HepG2 (cell line): ENCODE results near the gene PEPD. TPM values are rescaled to one million over a fixed set of nuclear protein-coding genes. Genes with fewer than 3 reads are reported as not detected.

ENCODE experiments used
- ARID4A ChIP-seq: sonication (generic); formaldehyde crosslinking; IDR thresholded peaks from 2 replicates; pipeline ENCODE4 v1.5.0; 2020; ENCODE audit warnings: mild to moderate bottlenecking, missing genetic modification reagents, borderline replicate concordance
- CBX2 ChIP-seq, 2 experiments: fragments of 200-600 bp in 1 of 2; sonication (generic); formaldehyde crosslinking in 1 of 2; IDR thresholded peaks; 2 replicates each; pipeline versions ENCODE4 v1.7.0 to v1.8.1; 2018 to 2022; ENCODE audit warnings: low read depth in 2 of 2, low read length in 1 of 2, mild to moderate bottlenecking in 1 of 2, missing genetic modification reagents in 1 of 2
- GRHL1 ChIP-seq: sonication (generic); formaldehyde crosslinking; conservative IDR thresholded peaks from 2 replicates; pipeline ENCODE4 v1.8.0; 2022; ENCODE audit warnings: missing genetic modification reagents
- MTA1 ChIP-seq: sonication (generic); formaldehyde crosslinking; IDR thresholded peaks from 2 replicates; pipeline ENCODE4 v1.4.0; 2020; ENCODE audit warnings: missing genetic modification reagents, mild to moderate bottlenecking, borderline replicate concordance
- NRL ChIP-seq: sonication (generic); formaldehyde crosslinking; IDR thresholded peaks from 2 replicates; pipeline ENCODE4 v1.5.0; 2020; ENCODE audit warnings: missing genetic modification reagents, mild to moderate bottlenecking, moderate library complexity, borderline replicate concordance
- RAD21 ChIP-seq: fragments of 450-650 bp; formaldehyde crosslinking; IDR thresholded peaks from 2 replicates; pipeline ENCODE4 v1.5.0; 2020; ENCODE audit warnings: mild to moderate bottlenecking
- RFX3 ChIP-seq: IDR thresholded peaks from 2 replicates; pipeline ENCODE4 v1.6.1; 2016; ENCODE audit warnings: missing biosample characterization, missing genetic modification reagents
- SALL2 ChIP-seq: sonication (generic); formaldehyde crosslinking; IDR thresholded peaks from 2 replicates; pipeline ENCODE4 v1.8.1; 2023; ENCODE audit warnings: mild to moderate bottlenecking, missing genetic modification reagents, inconsistent platforms
- SRF ChIP-seq: IDR thresholded peaks from 2 replicates; pipeline ENCODE4 v1.6.1; 2011; ENCODE audit warnings: mild to moderate bottlenecking, low read depth, low read length, moderate library complexity
- XBP1 ChIP-seq: sonication (generic); formaldehyde crosslinking; IDR thresholded peaks from 2 replicates; pipeline ENCODE4 v1.5.0; 2020; ENCODE audit warnings: missing genetic modification reagents
- ZNF234 ChIP-seq: sonication (generic); formaldehyde crosslinking; conservative IDR thresholded peaks from 2 replicates; pipeline ENCODE4 v1.5.1; 2020; ENCODE audit warnings: mild to moderate bottlenecking, missing genetic modification reagents
- ZNF24 ChIP-seq: fragments of 450-650 bp; IDR thresholded peaks from 2 replicates; pipeline ENCODE4 v1.6.1; 2017; ENCODE audit warnings: antibody characterized with exemption, mild to moderate bottlenecking
- ZNF253 ChIP-seq: sonication (generic); formaldehyde crosslinking; IDR thresholded peaks from 2 replicates; pipeline ENCODE4 v1.8.0; 2022; ENCODE audit warnings: mild to moderate bottlenecking, missing genetic modification reagents, borderline replicate concordance
- ZNF260 ChIP-seq: sonication (generic); formaldehyde crosslinking; IDR thresholded peaks from 2 replicates; pipeline ENCODE4 v1.4.0; 2020; ENCODE audit warnings: missing genetic modification reagents, low read depth, mild to moderate bottlenecking, borderline replicate concordance
- ZNF382 ChIP-seq: sonication (generic); formaldehyde crosslinking; IDR thresholded peaks from 2 replicates; pipeline ENCODE4 v1.5.0; 2020; ENCODE audit warnings: missing genetic modification reagents, mild to moderate bottlenecking, borderline replicate concordance
- ZSCAN9 ChIP-seq: IDR thresholded peaks from 2 replicates; pipeline ENCODE4 v1.6.1; 2016; ENCODE audit warnings: borderline replicate concordance
- polyA plus RNA-seq, 8 experiments: library from polyadenylated mRNA; depleted of rRNA in 3 of 8; stranded (reverse) in 7 of 8; unstranded in 1 of 8; fragments of >200 nt; fragmentation: Illumina TruSeq in 4 of 8; extraction: Trizol in 4 of 8; gene quantifications; 2 replicates each; pipeline versions ENCODE4 v1.2.1 to v1.2.3, GENCODE V29; 2011 to 2016; ENCODE audit warnings: low read depth in 4 of 8, missing spikeins in 1 of 8, mixed read lengths in 1 of 8; ENCODE audit not compliant: insufficient read depth in 1 of 8
- total RNA-seq, 5 experiments: library from RNA; depleted of rRNA; stranded (reverse); fragments of >200 nt; fragmentation: Illumina TruSeq; extraction: Trizol; gene quantifications; 2 replicates each; pipeline ENCODE4 v1.2.3, GENCODE V29; 2016; ENCODE audit warnings: low read depth in 1 of 5
- TF ChIP-seq, protein P1 (sequence below): sonication (generic); formaldehyde crosslinking; IDR thresholded peaks from 2 replicates; pipeline ENCODE4 v1.8.1; 2023; ENCODE audit warnings: mild to moderate bottlenecking, missing genetic modification reagents
- TF ChIP-seq, protein P2 (sequence below): sonication (generic); formaldehyde crosslinking; IDR thresholded peaks from 2 replicates; pipeline ENCODE4 v1.9.0; 2022; ENCODE audit warnings: low read depth, missing genetic modification reagents

The PEPD gene
- total and polyA plus RNA-seq, 2 of the 13 experiments (the other 11 are each of a cell fraction or from before 2014, with no cell fraction given) = 60.7 to 75.1 TPM

GRCh38 chr19:33394006-33394722 lies 127.4 kb downstream of the PEPD start (continued):
- TF ChIP-seq, protein P1, sequence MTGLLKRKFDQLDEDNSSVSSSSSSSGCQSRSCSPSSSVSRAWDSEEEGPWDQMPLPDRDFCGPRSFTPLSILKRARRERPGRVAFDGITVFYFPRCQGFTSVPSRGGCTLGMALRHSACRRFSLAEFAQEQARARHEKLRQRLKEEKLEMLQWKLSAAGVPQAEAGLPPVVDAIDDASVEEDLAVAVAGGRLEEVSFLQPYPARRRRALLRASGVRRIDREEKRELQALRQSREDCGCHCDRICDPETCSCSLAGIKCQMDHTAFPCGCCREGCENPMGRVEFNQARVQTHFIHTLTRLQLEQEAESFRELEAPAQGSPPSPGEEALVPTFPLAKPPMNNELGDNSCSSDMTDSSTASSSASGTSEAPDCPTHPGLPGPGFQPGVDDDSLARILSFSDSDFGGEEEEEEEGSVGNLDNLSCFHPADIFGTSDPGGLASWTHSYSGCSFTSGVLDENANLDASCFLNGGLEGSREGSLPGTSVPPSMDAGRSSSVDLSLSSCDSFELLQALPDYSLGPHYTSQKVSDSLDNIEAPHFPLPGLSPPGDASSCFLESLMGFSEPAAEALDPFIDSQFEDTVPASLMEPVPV (CRISPR knock-in tag) = no peak
- TF ChIP-seq, protein P2, sequence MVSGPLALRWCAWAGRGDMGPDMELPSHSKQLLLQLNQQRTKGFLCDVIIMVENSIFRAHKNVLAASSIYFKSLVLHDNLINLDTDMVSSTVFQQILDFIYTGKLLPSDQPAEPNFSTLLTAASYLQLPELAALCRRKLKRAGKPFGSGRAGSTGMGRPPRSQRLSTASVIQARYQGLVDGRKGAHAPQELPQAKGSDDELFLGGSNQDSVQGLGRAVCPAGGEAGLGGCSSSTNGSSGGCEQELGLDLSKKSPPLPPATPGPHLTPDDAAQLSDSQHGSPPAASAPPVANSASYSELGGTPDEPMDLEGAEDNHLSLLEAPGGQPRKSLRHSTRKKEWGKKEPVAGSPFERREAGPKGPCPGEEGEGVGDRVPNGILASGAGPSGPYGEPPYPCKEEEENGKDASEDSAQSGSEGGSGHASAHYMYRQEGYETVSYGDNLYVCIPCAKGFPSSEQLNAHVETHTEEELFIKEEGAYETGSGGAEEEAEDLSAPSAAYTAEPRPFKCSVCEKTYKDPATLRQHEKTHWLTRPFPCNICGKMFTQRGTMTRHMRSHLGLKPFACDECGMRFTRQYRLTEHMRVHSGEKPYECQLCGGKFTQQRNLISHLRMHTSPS (CRISPR knock-in tag) = peak; percentile 96
- TF ChIP-seq GRHL1 (CRISPR knock-in tag) (no peak), RAD21 (peak; percentile 45; the same call in 1 of the 2 replicates), ZSCAN9 (CRISPR knock-in tag) (no peak), SRF (no peak), ARID4A (peak; percentile 36; the same call in 1 of the 2 replicates), ZNF253 (no peak), ZNF382 (CRISPR knock-in tag) (no peak), RFX3 (no peak), MTA1 (CRISPR knock-in tag) (no peak), ZNF234 (CRISPR knock-in tag) (no peak), XBP1 (no peak), SALL2 (CRISPR knock-in tag) (no peak), ZNF260 (CRISPR knock-in tag) (no peak), NRL (no peak; the same call in 1 of the 2 replicates), CBX2 (IDR thresholded peaks at IDR 0.05; ENCODE audit: low read depth, low read length) (no peak), CBX2 (CRISPR knock-in tag; IDR thresholded peaks at IDR 0.05; ENCODE audit: low read depth) (no peak), ZNF24 (no peak)
